NCI-H345 treated with DMSO at 0.1 percent for 48 hours (cell line): ENCODE results near the gene SNRNP70.
A peak's percentile ranks its signal among the peaks of the same experiment; 100 is the strongest.
"Not testable (repeated sequence)": the region's sequence is repeated elsewhere in the genome, so short reads cannot be mapped to it uniquely, and the experiment has no call there.

Source experiments
- DNase-seq: peaks from one replicate; lab custom pipeline; 2025; ENCODE audit not compliant: unreplicated experiment; lab: John Stamatoyannopoulos, UW

SNRNP70 gene

DNA sequence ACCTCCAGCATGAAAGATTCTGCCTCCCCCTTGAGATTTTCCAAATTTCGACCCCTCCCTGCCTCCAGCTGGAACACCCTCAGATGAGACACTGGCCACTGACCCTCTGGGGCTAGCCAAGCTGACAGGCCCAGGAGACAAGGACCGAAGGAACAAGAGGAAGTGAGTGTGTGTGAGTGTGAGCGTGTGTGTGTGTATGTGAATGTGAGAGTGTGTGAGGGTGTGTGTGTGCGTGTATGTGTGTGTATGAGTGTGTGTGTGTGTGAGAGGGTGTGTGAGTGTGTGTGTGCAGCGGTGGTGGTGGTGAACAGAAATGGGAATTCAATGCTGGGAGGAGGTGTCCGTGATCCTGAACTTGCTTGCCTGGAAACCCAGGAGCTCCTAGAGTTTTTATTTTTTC, 56.1 kb downstream of the SNRNP70 start:
- no peak for DNase-seq

DNA sequence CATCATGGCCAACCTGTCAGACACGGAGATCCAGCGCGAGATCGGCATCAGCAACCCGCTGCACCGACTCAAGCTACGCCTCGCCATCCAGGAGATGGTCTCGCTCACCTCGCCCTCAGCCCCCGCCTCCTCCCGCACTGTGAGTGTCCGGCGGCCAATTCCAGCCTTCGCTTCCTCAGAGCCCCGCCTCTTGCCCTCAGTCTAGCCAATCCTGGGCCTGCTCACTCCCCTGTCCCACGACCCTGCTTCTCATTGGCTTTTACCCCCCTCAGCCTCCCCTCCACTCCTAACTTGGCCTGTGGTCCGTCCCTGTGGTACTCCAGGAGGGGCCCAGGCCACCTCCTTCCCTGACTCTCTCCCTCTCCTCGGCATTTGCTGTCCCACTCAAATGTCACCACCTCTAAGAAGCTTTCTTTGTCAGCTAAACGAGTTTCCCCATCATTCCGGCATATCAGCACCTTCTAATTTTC, 57.6 kb downstream of the SNRNP70 start:
- no peak for DNase-seq

DNA sequence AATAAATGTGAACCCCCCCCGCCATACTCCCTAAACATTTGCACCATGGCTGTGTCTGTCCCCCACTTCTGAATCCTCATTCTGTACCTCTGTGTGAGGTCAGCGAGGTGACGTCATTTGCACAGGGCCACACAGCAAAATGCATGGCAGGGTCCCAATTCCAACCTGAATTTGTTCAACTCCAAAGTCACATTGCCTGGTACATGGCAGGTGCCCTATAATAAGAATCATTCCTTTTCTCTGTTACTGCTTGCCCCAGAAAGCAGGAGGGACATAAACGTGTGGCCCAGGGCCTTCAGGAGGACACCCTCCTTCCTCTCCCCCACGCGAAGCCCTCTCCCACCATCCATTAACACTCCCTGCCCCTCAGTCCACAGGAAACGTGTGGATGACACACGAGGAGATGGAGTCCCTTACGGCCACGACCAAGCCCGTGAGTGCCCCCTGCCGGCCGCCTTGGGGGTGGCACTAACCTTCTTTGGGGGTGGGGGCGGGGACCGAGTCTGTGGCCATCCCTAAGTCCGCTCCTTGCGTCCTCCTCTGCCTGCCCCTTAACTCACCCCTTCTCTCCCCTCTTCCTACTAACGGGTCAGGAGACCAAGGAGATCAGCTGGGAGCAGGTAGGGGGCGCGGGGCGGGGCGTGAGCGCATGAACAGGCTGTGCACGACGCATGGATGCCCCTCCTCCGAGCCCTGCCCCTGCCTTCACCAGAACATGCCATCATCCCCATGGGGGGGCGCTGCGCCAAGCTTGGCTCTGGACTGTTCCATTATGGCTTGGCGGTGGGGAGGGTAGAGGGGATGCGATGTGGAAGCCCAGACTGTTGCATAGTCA, 60.5 kb downstream of the SNRNP70 start:
- DNase-seq: no peak

DNA sequence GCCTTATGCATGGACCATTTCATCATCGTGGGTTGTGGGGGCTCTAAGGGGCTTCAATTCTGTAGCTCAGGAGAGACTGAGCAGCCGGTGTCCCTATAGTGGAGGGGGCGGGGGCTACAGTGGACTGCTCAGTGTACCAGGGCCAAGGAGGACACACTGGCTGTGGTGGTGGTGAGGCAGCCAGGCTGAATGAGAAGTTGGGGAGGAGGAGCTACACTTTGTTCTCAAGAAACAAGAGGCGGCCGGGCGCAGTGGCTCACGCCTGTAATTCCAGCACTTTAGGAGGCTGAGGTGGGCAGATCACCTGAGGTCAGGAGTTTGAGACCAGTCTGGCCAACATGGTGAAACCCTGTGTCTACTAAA, 61.1 kb downstream of the SNRNP70 start:
- not testable (repeated sequence) for DNase-seq

DNA sequence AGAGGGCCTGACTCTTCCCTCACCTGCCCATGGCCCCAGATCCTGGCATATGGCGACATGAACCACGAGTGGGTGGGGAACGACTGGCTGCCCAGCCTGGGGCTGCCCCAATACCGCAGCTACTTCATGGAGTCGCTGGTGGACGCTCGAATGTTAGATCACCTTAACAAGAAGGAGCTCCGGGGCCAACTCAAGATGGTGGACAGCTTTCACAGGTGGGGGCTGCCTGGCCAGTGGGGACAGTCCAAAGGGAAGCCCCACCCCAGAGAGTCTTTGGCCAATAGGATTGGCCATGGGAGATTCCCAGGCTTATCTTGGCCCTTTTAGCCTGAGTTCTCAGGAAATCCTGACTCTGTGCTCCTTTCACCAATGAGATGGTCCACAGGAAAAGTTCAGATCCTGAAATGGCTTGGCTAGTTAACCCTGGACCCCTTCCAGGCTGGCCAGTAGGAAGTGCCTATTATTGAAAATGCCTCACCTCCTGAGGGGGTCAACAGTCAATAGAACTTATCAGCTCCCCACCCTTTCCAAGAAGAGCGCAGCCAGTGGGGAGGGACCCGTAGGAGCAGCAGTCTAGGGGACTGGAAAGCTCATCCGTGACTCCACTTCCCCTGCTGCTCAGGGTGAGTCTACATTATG, 62.9 kb downstream of the SNRNP70 start:
- DNase-seq: no peak

DNA sequence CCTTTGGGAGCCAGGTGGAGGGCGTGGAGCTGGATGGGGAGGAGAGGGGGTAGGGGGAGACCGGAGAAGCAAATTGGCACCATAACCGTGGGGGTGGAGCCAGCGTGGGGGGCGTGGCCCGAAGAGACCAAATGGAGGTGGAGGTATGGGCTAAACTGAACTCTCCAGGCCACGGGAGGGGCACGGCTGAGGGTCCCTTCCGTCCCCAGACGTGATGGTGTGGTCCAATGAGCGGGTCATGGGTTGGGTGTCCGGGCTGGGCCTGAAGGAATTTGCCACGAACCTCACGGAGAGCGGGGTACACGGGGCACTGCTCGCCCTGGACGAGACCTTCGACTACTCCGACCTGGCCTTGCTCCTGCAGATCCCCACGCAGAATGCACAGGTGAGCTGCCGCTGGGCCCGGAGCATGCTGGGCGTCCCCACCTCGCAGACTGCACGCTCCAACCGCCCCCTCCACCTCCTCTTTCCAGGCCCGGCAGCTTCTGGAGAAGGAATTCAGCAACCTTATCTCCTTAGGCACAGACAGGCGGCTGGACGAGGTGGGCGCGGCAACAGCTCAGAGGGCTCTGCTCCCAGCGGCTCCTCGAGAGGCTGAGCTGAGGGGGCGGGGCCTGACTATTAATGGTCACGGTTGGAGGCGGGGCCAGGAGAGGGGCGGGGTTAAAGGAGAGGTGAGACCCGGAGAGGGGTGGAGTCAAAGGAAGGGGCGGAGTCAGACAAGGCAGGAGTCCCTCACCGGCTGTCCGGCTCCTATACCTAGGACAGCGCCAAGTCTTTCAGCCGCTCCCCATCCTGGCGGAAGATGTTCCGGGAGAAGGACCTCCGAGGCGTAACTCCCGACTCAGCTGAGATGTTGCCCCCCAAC, 63.8 kb downstream of the SNRNP70 start:
- peak; percentile 74 for DNase-seq

DNA sequence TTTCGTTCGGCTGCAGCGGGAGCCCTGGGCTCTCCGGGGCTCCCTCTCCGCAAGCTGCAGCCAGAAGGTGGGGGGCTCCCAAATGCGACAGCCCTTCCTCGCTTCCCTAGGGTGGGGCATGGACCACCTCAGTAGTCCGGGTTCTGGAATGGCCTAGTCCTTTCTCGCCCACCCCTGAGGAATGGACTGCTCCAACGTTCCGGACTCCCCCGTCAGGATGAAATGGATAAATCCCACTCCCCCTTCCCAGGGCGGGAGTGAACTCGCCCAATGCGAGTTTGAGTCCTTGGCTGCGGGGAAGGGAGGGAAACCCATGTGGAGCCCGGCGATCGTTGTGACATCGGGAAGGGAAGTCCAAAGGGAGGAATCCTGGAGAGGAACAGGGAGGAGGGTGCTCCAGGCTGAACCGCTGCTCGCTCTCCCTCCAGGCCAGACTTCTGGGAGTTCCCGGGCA, 64.4 kb downstream of the SNRNP70 start:
- peak; percentile 15 for DNase-seq

DNA sequence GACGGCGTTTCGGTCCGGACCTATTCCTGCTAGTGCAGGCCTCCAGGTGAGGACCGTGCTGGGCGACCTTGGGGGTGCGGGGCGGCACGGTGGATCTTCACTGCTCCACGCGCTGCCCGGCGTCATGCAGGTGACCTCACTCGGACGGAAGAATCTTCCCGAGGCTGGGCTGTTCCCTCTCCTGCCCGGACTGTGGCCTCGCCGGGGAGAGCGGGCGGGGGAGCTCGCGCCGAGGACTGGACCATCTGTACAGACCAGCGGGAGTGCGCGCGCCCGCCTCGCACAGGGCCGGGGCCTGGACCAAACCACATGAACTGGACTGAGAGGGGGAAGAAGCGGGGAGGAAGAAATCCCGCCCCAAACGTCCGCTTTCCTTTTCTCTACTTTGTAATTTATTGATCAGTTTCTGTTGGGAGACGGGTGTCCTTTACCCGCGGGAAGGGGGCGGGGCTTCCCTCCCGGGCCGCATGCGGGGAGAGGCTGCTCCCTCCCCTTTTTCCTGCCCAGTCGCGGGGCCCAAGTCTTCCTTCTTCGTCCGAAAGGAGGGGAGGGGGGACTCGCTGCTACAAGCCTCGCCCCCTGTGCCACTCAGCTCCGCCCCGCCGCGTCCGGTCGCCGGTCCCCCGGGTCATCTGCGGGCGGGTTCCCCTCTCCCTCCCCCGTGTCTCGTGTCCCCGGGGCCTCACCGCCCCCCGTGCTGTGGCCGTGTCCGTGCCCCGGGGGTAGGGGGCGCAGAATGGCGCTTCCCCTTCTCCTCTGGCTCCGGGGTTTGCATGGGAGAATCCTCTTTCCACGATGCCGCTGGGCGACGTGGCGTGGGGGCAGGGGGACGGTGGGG, 65.1 kb downstream of the SNRNP70 start:
- DNase-seq: peak; percentile 74

DNA sequence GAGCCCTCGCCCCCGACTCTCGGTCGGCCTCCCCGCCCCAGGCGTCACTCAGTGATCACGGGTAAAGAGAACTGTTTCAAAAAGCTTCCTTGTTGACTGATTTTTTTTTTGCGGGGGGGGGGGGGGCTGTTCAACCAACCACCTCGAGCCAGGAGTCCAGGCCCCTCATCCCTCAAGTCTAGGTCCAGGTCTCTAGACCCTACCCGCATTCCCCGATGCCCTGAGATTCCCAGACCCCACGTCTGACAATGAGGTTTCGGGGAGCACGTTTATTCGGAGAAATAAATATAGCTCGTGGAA, 65.6 kb downstream of the SNRNP70 start:
- DNase-seq: no peak

DNA sequence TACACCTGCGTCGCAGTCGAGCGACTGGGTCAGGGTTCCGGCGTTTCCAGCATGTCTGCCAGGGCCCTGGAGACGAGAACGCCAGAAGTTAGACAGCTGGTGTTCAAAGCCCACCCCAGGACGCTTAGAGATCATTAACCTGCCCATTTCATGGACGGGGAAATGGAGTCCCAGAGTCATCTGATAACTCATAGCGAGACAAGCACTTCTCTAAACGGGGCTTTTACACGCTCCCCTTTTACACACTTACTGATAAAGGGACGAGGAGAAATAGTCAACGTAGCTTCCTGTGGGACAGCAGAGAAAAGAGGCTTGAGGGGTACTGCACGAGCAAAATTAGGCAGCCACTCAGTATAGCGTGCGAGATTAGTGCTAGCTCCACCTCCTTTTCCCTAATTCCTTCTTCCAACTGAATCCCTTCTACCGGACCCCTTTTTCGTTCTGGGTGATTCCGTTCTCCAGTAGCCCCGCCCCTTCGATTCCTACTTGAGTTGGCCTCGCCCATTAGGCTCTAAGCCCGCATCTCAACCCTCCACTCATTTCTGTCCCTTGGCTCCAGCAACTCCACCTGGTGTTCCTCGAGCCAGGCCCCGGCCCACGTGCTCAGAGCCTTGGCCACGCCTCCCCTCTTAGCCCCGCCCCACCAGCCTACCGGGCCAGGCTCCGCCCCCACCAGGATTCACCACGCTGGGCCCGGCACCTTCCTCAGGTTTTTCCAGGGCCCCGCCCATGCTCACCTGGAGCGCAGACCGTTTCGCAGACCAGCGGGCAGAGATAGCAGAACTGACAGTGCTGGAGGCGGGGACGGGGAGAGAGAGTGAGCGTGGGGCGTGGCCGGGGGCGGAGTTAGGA, 66.2 kb downstream of the SNRNP70 start:
- peak; percentile 68 for DNase-seq

DNA sequence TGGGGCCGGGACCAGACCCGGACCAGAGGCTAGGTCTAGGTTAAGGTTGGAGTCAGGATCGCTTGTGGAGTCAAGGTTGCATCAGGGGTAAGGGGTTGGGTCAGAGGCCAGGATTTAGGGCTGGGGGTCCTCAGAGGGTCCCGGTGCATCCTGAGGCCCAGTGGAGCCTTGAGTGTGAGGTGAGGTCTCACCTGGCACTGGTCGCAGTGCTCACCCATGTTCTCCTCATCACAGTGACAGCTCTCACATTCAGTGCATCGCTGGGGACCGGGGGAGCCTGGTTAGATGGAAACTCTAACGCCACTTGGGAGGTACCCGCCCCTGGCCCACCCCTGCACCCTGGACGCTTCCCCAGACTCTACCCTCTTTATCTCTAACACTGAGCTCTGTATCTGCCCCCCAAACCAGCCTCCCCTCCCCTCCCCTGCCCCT, 66.9 kb downstream of the SNRNP70 start:
- DNase-seq: no peak

DNA sequence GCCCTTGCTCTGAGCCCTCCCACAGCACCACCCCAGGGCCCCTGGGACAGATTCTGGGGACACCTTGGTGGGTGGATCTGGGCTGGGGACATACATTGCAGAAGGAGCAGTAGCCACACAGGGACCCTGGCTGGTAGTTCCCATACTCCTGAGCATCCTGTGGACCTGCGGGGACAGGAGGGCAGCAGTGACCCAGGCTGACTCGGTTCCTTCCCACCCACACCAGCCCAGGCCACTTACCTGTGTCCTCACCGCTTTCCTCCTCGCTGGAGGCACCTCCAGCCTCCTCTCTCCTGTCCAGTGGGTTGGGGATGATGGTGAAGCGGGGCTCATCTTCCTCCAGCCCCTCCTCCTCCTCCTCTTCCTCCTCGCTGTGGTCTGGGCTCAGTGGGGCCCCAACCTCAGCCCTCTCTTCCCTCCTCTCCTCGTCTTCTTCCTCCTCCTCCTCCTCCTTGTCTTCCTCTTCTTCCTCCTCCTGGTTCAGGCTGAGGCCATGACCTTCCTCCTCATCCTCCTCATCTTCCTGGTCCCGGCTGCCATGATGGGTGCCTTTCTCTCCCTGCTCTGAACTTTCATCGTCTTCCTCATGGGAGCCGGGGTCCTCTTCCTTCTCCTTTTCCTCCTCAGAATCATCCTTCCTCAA, 68.0 kb downstream of the SNRNP70 start:
- no peak for DNase-seq

DNA sequence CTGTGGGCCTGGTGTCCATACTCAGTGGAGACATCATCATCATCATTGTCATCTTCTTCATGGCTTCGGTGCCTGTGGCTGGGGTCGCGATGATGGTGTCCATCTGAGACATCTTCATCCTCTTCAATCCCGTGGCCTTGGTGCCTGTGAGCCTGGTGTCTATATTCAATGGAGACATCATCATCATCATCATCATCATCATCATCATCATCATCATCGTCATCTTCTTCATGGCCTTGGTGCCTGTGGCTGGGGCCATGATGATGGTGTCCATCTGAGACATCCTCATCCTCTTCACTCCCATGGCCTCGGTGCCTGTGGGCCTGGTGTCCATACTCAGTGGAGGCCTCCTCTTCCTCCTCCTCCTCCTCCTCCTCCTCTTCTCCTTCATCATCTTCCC, 69.0 kb downstream of the SNRNP70 start:
- DNase-seq: no peak

DNA sequence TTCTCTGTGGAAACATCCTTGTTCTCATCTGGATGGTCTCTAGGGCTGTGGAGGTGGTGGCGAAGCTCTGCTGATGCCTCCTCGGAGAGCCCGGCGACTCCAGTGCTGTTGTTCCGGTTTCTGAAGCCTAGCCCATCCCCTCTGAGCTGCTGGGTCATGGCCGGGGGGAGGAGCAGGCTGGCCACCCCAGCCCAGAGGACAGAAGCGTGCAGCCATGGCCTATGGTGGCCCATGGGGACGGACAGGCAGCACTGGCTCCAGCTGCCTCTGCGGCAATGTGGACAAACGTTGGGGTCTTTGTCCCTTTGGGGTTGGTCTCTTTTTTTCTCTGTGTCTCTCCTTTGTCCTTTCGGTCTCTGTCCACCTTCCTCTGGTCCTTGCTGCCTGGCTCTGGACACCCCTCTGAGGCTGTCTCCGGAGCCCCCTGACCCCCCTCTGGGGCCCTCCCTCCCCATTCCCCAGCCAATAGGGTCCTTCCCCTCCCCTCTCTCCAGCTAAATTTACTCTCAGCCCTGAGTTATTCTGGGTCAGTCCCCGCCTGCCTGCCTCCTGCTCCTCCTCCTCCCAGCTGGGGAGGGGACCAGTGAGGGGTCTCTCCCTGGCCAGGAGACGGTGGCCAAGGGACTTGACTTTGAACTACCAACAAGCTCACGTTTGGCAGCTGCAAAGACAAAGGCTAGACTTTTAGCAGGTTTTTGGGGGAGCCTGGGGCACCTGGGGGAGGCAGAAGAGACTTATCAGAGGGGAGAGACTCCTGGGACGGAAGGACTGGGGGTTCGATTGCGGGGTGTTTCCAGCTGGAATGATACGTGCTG, 70.0 kb downstream of the SNRNP70 start, which contains the start of gene HRC:
HRC (minus strand) TSS at position 392 of the 815 bp plus-strand sequence; CDS start at position 233, 159 bp downstream.
- no peak for DNase-seq

DNA sequence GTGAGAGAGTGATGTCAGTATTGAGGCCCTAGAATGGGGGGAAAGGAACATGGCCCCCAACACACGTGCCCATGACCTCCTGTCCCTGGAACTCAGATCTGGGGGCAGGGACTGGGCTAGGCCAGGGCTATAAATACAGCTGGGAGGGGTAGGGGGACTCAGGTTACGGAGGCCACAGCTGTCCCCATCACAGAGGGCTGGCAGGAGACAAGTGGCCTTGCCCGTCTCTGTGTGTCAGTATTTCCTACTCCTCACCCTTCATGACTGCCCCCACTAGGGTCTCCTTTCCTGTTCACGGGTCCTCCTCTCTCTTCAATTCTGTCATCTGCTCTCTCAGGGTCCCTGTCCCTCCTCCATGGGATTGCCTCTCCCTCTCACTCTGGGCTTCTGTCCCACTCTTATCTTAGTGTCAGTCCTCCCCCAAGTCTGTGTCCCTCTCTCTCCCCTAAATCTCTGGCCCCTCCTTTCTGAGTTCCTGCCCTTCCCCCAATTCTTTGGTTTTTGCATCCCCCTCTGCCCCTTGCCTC, 70.6 kb downstream of the SNRNP70 start:
- no peak for DNase-seq

DNA sequence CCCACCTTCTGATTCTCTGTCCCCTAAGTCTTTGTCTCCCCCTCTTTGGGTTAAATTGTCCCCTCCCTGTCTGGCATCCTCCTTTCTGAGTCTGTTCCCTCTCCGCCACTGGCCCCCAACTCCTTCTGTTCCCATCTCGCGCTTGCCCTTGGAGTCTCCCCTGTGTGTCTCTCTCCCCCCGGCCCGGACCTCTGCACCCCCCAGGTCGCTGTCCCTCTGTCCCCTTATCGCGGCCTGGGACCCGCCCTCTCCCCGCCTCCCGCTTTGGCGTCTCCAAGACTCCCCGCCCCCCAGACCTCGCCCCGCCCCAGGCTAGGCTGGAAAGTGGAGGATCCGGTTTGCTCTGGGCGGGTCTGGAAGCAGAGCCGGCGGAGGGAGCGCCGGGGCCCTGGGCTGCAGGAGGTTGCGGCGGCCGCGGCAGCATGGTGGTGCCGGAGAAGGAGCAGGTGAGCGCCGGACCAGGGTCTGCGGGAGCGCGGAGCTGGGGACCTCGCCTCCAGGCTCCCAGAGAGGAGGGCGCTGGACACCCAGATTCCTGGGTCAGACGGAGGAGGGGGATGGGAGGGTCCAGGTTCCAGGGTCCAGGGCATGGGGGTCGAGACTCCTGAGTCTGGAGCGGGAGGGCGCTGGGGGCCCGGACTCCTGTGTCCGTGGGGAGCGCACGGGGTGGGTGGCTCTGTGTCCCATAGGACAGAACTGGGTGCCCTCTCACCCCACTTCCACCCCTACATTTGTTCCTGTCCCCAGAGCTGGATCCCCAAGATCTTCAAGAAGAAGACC, 72.4 kb downstream of the SNRNP70 start, which contains the start of gene TRPM4:
TRPM4 (plus strand) TSS at position 348 of the 780 bp plus-strand sequence; CDS start at position 423, 75 bp downstream.
- peak; percentile 55 for DNase-seq
